NCI-H1417 (cell line): Measurements from ENCODE around the gene WNK2.
A peak's percentile ranks its signal among the peaks of the same experiment; 100 is the strongest.
"Not testable (repeated sequence)": the region's sequence is repeated elsewhere in the genome, so short reads cannot be mapped to it uniquely, and the experiment has no call there.

Experiments
- DNase-seq, 3 experiments: peaks; one replicate each; lab custom pipeline; 2025; lab: John Stamatoyannopoulos, UW

The WNK2 gene

DNA sequence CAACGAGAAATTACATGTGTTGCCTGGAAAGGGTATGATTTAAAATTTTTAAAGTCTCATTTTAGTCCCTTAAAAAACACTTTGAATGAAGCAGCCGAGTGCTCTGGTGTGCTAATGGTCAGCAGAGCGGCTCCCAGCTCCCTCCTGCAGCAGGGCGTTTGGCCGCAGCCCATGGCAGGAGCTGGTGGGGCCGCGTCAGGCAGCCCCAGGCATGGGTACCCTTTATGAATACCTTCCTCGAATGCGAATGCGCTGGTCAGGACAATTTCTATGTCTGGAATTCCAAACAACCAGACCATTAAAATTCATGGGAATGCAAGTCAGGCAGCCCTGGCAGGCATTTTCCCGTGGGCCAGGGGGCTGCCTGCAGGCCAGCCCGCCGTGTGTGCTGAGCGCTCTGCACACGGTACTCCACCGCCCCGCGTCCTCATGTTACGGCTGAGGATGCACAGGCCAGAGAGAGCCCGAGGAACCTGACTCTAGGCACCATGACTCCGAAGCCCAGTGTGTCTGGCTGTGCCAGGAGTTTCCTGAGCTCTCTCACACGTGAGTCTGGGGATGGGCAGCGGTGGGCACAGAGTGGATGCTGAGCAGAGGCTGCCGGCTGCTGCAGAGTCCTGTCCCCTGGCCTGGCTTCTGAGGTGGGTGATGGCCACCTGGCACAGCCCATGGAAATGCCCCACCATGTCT lies 123.7 kb downstream of the WNK2 start:
- no peak for DNase-seq

DNA sequence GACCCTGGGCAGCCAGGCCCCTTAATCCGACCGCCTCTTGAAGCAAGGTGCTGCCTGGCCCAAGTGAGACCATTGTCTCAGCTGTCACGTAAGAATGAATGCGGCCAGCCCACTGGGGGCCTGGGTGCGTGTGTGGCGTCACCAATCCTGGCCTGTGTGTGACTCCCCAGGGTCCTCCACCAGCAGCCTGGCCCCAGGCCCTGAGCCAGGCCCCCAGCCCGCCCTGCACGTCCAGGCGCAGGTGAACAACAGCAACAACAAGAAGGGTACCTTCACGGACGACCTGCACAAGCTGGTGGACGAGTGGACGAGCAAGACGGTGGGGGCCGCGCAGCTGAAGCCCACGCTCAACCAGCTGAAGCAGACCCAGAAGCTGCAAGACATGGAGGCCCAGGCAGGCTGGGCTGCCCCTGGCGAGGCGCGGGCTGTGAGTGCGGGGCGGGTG lies 124.2 kb downstream of the WNK2 start:
- DNase-seq: no peak

- DNase-seq: no peak
These were observed 124.7 kb downstream of the WNK2 start for GRCh38 chr9:93308676-93309075.

DNA sequence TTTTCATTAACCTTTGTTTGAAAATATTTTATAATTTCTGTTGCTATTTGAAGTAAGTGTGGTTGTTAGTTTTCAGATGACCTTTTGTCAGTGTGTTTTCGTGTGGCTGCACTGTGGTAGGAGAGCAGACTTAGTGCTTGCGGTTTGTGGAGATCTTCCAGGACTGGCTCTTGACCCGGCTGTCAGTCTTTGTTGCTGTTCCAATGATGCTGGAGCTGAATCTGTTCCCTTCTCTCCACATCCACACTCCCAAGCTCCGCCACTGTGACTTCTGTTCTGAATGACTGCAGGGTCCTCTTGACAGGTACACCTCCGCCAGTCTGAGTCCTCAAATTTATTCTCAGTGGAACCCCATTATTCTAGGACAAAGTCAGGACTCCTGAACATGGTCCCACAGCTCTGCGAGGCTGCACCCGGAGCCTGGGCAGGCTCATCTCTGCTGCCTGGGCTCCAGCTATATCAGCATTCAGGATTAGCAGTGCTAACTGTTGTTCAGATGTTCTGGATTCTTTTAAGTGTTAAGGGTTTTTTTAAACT lies 126.0 kb downstream of the WNK2 start:
- no peak for DNase-seq

GRCh38 chr9:93315118-93315517 lies 131.2 kb downstream of the WNK2 start:
- DNase-seq: no peak

- DNase-seq: no peak
These were observed 132.0 kb downstream of the WNK2 start for GRCh38 chr9:93315960-93316359.

DNA sequence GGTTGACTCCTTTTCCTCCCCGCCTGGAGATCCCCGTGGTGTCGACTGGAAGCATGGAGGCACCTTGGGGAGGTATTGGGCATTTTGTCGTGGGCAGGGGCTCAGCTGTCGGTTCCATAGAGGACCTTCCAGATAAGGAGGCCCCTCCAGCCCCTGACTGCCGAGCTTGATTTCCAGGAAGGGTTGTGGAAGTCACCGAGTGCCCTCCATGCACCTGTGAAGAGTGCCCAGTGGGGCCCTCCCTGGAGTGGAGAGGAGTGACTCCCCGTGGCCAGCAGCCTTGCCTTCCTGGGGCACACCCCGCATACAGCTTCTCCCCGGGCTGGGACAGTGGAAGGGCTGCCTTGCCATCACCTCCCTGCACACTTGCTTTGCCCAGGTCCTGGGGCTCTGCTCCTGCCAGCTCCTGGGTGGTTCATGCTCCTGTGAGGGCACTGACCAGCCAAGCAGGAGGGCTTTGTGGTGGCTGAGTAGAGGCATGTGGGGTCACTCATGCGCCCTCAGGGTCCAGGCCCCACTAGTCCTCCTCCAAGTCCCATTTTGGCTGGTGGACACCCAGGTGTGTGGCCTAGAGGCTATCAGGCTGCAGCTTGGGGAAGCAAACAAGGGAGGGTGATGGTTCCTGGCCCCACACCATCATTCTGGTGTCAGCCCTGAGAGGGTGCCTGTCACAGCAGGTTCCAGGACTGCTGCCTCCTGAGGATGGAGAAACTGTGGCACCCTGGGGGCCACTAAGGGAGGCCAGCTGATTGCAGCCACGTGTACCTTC lies 133.0 kb downstream of the WNK2 start:
- DNase-seq: no peak

DNA sequence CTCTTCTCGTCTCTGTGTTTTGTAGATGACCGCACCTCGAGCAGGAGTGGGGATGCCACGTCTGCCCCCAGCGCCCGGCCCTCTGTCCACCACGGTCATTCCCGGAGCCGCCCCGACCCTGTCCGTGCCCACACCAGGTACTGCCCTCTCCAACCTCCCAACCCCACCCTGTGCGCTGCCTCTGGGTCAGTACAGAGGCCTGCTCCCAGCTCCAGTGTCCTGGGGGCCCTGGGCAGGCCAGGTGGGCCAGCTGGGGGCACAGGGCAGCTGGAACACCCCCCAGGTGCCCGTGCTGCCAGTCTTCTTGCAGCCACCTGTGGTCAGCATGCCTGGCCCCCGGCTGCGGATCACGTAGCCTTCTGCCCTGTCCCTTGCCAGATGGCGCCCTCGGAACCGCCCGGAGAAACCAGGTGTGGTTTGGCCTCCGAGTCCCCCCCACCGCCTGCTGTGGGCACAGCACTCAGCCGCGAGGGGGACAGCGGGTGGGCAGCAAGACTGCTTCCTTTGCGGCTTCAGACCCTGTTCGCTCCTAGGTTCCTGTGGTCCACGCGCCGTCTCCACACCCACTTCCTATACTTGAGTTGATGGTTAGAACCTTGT lies 133.7 kb downstream of the WNK2 start:
- no peak for DNase-seq

GRCh38 chr9:93318480-93318879 lies 134.5 kb downstream of the WNK2 start:
- no peak for DNase-seq

DNA sequence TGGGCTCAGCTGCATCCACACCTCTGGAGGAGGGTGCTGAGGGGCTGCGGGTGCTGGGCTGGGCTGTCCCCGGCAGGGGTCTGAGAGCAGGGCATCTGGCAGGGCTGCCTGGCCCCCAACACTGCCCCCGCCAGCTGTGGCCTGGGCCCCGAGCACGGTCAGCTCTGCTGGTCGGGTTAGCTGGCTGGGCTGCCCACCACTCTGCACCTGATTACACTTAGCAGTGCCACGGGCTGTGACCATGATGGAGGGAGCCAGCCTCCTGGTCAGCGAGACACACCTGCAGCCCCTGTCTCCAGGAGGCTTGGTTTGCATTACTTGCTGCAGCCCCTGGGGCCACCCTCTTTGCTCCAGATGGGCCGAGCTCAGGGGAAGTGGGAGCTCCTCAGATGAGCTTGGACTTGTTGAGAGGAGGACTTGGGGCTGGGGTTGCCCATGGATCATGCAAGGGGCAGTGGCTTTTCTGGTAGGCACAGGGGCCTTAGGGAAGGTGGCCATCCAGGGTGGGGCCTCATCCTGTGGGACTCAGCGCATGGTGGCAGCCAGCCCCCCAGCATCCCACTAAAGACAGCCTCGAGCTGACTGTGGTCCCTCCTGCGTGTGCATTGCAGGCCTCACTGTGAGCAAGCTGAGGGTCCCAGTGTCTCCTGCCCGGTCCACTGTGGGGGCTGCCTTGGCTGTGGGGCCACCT lies 135.5 kb downstream of the WNK2 start:
- DNase-seq: no peak

- DNase-seq: peak in 2 of 3 experiments; percentile 24 to 48
These were observed 136.1 kb downstream of the WNK2 start for GRCh38 chr9:93319992-93320500.

DNA sequence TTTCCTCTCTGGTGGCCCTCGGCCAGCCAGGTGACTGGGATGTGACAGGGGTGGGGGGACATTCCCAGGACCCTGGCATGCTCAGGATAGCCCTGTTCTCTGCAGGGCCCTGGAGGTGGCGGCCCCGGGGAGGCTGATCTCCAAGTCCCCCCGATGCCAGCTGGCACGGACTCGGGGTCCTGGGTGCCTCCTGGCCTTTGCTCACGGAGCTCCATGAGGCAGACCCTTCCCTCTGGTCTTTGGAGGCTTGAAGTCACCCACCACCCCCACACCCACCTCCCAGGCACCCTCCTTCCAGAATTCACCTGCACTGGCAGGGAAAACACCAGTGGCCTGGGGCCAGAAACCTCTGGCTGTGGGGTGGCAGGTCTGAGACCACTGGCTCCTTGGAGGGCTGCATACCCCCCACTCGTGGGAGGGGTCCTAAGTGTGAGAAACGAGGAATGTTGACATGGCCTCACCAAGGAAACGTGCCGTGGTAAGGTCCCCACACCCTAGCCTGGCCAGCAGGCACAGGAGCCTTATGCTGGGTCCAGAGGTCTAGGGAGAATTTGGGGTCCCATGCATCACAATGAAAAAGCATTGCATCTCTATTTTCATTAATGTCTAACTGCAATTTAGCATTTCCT lies 136.8 kb downstream of the WNK2 start:
- no peak for DNase-seq

DNA sequence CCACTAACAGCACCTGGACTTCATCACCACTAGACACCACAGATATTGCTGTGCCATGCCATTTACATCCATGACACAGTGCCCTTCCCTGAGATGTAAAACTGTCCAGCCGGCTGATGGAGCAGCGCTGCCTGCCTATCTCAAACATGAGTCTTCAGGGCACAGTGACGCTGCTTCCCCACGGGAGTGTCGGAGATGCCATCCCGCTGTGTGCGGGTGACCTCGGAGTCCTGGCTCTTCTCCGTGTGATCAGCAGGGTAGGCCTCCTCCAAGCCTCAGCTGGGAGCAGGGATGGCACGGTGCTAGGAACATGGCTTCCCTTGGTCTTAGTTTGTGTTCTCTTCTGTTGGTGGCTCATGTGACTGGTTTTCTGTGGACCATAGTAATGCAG lies 137.3 kb downstream of the WNK2 start:
- no peak for DNase-seq

- DNase-seq: not testable (repeated sequence)
These were observed 139.6 kb downstream of the WNK2 start for GRCh38 chr9:93323446-93323954.

DNA sequence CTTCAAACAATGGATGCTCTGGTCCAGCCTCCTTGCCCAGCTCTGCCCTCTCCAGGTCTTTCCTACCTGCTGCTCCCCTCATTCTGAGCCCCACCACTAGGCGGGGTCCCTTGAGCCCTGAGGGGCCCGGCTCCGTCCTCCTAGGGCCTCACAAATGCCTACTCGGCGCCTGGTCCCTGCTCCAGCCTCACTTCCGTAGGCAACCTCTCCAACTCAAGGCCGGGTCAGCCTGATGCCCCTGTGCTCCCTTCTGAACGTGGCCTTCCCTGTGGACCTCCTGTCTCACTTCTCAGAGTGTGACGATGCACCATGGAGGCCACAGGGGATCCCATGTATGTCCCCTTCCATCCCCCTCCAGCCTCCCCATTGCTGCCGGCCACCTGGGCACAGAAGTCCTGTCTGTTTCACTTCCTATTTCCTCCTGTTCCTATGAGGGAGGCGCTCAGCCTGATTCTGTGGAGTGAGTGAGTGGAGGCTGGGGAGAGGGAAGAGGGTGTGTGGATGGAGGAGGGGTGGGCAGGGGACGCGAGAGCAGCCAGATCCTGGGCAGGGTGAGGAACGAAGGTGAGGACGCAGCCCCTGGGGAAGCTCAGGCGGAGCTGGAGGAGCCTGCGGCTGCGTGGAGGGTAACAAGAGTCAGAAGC lies 140.4 kb downstream of the WNK2 start:
- no peak for DNase-seq

DNA sequence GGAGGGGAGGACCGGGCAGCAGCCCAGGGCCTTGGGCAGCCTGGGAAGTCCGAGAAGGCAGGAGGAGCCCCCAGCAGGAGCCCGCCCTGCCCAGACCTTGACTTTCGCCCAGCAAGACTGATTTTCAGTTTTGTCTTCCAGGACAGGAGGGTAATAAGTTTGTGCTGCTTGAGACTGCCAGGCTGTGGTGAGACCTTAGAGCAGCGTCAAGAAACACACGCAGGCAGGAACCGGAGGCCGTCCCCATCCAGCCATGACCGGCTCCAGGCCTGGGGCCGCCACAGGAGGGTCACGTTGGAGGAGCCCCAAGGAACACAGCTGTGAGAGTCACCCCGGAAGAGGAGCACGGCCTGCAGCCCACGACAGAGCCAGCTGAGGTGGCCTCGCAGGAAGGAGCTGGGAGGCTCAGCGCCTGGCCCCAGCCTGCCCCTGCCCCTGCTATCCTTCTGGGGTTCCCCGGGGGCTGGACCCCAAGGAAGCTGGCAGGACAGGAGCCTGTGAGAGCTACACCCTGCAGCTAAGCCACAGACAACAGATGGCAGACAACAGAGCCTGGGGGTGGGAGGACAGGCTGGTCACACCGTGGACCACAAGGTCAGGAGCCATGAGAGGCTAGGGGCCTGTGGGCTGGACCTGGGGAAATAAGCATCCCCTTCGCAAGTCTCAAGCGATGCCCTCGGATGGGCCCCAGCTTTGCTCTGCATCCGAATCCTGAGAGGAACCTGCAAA lies 141.5 kb downstream of the WNK2 start:
- no peak for DNase-seq

GRCh38 chr9:93326056-93326455 lies 142.1 kb downstream of the WNK2 start:
- DNase-seq: no peak

DNA sequence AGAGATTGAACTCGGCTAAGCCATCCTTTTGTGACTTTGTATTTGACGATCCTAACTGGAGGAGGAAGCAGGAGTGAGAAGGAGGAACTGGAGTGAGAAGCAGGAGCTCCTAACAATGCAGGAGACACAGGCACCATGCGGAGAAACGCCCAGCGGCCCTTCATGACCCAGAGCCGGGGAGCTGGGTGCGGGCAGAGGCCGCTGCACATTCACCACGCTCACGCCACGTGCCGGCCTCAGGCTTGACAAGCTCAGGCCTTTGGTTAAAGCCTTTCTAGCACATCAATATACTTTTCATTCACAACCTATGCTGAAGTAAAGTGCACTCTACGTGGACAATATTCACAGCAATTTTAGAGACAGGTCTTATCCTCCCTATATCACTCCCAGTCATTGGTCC lies 142.7 kb downstream of the WNK2 start:
- no peak for DNase-seq

GRCh38 chr9:93329629-93330280 lies 145.8 kb downstream of the WNK2 start:
- peak in 1 of 3 experiments; percentile 8 for DNase-seq

DNA sequence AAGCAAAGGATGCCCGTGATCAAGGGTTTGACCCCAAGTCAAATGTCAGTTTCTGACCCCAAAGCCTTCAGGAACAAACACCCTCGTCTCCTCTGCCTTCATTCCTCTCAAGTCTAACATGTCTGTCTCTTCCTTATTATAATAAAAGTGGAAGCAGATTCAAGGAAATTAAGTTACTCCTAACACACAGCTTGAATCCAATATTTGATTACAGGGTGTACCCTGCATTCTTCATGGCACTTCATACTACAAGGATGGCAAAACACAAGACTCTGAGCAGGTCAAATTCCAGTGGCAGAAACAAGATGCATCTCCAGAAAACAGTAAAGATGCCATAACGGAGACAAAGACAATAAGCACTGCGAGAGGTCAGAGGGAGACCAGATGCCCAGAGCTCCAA lies 148.4 kb downstream of the WNK2 start:
- no peak for DNase-seq
